ENCODE results near the gene DCBLD2. TPM values are rescaled to one million over a fixed set of nuclear protein-coding genes. Genes with fewer than 3 reads are reported as not detected.

DCBLD2 gene
- total and polyA plus RNA-seq, 2 experiments from 2014 or later: 16.8 to 27.9 TPM

GRCh38 chr3:98778383-98778782, 123.1 kb downstream of the DCBLD2 start:
- H3K4me3 ChIP-seq: no peak overlapping the region
- H3K27me3 ChIP-seq: no peaks in the 10 kb centered on the region
- H3K9me3 ChIP-seq (ENCODE audit: low read depth): no peaks in the 10 kb centered on the region
- no peaks in the 10 kb centered on the region for H4K20me1 ChIP-seq (ENCODE audit: insufficient read depth, poor library complexity, severe bottlenecking)
- no peak overlapping the region for H3K4me2 ChIP-seq
- TF ChIP-seq EZH2 (IDR thresholded peaks at IDR 0.05; ENCODE audit: borderline replicate concordance): no peak
- no peak overlapping the region for H2AFZ ChIP-seq
- H3K9me2 ChIP-seq (replicated peaks; ENCODE audit: insufficient read depth): no peaks in the 10 kb centered on the region
- DNase-seq (ENCODE audit: low spot score): no peak
- peaks cover 32% of the 10 kb centered on the region for H3K4me1 ChIP-seq (ENCODE audit: insufficient read depth)
- no peaks in the 10 kb centered on the region for H3K36me3 ChIP-seq (replicated peaks; ENCODE audit: insufficient read depth, low read depth)
- 82% methylated on average over 5 of the region's 5 CpGs for WGBS (ENCODE audit: low lambda C conversion rate, missing lambda C conversion rate)
- no peaks in the 10 kb centered on the region for H3K79me2 ChIP-seq
- H3K27ac ChIP-seq: peak overlapping the region; percentile 78

DNA sequence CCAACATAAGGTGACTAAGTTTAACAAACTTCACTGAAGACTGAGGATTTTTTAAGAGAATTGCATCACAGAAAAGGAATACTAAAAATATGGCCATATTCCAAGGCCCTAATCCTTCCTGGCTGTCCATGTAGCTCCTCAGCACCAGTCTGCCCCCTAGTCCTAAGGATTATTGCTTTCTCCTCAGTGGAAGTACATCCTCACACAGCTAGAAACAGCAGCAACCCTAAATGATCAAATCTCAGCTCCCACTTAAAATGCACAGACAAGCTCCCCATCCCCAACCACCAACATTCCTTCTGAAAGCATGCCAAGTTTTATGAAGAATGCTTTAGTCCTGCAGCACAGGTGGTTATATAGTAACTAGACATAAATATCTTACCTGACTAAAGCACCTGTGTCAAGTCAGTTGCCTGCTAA, 123.7 kb downstream of the DCBLD2 start:
- Histone ChIP-seq H3K4me2 (no peak overlapping the region), H3K27ac (peak overlapping the region; percentile 78)

DNA sequence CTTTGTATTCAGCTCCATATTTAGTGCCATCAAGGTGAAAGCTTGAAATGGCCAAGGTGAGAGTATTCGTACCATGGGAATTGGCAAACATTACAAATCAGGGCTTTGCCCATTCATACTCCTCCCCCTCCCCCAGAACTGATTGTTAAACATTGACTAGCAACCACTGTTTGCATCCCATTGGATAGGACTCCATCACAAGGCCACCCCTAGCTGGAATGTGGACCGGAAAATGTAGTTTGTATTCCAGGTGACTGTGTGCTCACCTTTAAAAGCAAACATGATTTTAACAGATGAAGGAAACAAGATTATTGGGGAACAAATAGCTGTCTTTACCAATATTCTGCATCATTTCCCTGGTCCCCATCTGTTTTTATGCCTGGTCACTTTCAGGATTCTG, 124.2 kb downstream of the DCBLD2 start:
- no peak overlapping the region for H3K4me3 ChIP-seq
- H3K79me2 ChIP-seq: no peaks in the 10 kb centered on the region
- no peaks in the 10 kb centered on the region for H4K20me1 ChIP-seq (ENCODE audit: insufficient read depth, poor library complexity, severe bottlenecking)
- 63% methylated on average over 2 of the region's 2 CpGs for WGBS (ENCODE audit: low lambda C conversion rate, missing lambda C conversion rate)
- peak; percentile 55 for DNase-seq (ENCODE audit: low spot score)
- H3K27ac ChIP-seq: peak overlapping the region; percentile 78
- H3K4me2 ChIP-seq: peak overlapping the region; percentile 13
- H3K36me3 ChIP-seq (replicated peaks; ENCODE audit: insufficient read depth, low read depth): no peaks in the 10 kb centered on the region
- TF ChIP-seq, protein P1, sequence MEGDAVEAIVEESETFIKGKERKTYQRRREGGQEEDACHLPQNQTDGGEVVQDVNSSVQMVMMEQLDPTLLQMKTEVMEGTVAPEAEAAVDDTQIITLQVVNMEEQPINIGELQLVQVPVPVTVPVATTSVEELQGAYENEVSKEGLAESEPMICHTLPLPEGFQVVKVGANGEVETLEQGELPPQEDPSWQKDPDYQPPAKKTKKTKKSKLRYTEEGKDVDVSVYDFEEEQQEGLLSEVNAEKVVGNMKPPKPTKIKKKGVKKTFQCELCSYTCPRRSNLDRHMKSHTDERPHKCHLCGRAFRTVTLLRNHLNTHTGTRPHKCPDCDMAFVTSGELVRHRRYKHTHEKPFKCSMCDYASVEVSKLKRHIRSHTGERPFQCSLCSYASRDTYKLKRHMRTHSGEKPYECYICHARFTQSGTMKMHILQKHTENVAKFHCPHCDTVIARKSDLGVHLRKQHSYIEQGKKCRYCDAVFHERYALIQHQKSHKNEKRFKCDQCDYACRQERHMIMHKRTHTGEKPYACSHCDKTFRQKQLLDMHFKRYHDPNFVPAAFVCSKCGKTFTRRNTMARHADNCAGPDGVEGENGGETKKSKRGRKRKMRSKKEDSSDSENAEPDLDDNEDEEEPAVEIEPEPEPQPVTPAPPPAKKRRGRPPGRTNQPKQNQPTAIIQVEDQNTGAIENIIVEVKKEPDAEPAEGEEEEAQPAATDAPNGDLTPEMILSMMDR (IDR thresholded peaks at IDR 0.05; ENCODE audit: poor library complexity): no peak
- TF ChIP-seq EZH2 (IDR thresholded peaks at IDR 0.05; ENCODE audit: borderline replicate concordance) (no peak), EZH2phosphoT487 (IDR thresholded peaks at IDR 0.05; ENCODE audit: low read depth, severe bottlenecking, unreplicated experiment) (no peak)
- H3K27me3 ChIP-seq: no peaks in the 10 kb centered on the region
- H3K4me1 ChIP-seq (ENCODE audit: insufficient read depth): peaks cover 32% of the 10 kb centered on the region
- no peaks in the 10 kb centered on the region for H3K9me3 ChIP-seq (ENCODE audit: low read depth)
- H3K9me2 ChIP-seq (replicated peaks; ENCODE audit: insufficient read depth): no peaks in the 10 kb centered on the region
- no peak overlapping the region for H2AFZ ChIP-seq

More for the DNA sequence above, 123.7 kb downstream of the DCBLD2 start:
- no peaks in the 10 kb centered on the region for H3K36me3 ChIP-seq (replicated peaks; ENCODE audit: insufficient read depth, low read depth)
- no peak for TF ChIP-seq EZH2phosphoT487 (IDR thresholded peaks at IDR 0.05; ENCODE audit: low read depth, severe bottlenecking, unreplicated experiment)
- TF ChIP-seq EZH2 (IDR thresholded peaks at IDR 0.05; ENCODE audit: borderline replicate concordance): no peak
- TF ChIP-seq, protein P1 (IDR thresholded peaks at IDR 0.05; ENCODE audit: poor library complexity): no peak
- H3K9me3 ChIP-seq (ENCODE audit: low read depth): no peaks in the 10 kb centered on the region
- no peaks in the 10 kb centered on the region for H3K27me3 ChIP-seq
- peaks cover 32% of the 10 kb centered on the region for H3K4me1 ChIP-seq (ENCODE audit: insufficient read depth)
- H3K9me2 ChIP-seq (replicated peaks; ENCODE audit: insufficient read depth): no peaks in the 10 kb centered on the region
- no peak overlapping the region for H2AFZ ChIP-seq
- no peaks in the 10 kb centered on the region for H4K20me1 ChIP-seq (ENCODE audit: insufficient read depth, poor library complexity, severe bottlenecking)
- no peaks in the 10 kb centered on the region for H3K79me2 ChIP-seq
- H3K4me3 ChIP-seq: no peak overlapping the region
- DNase-seq (ENCODE audit: low spot score): peak; percentile 27

GRCh38 chr3:98776140-98776493, 125.4 kb downstream of the DCBLD2 start:
- Histone ChIP-seq H3K9me2 (replicated peaks; ENCODE audit: insufficient read depth) (no peaks in the 10 kb centered on the region), H3K27me3 (no peaks in the 10 kb centered on the region), H3K79me2 (no peaks in the 10 kb centered on the region), H3K36me3 (replicated peaks; ENCODE audit: insufficient read depth, low read depth) (no peaks in the 10 kb centered on the region), H4K20me1 (ENCODE audit: insufficient read depth, poor library complexity, severe bottlenecking) (no peaks in the 10 kb centered on the region), H2AFZ (no peak overlapping the region), H3K4me2 (no peak overlapping the region), H3K9me3 (ENCODE audit: low read depth) (no peaks in the 10 kb centered on the region), H3K4me1 (ENCODE audit: insufficient read depth) (peaks cover 32% of the 10 kb centered on the region), H3K4me3 (no peak overlapping the region), H3K27ac (peak overlapping the region; percentile 74)
- DNase-seq (ENCODE audit: low spot score): peak; percentile 19
- TF ChIP-seq EZH2phosphoT487 (IDR thresholded peaks at IDR 0.05; ENCODE audit: low read depth, severe bottlenecking, unreplicated experiment): no peak
- TF ChIP-seq, protein P1 (IDR thresholded peaks at IDR 0.05; ENCODE audit: poor library complexity): no peak
- TF ChIP-seq EZH2 (IDR thresholded peaks at IDR 0.05; ENCODE audit: borderline replicate concordance): no peak

Measured in hepatocyte (in vitro differentiated cells).